Measurements from ENCODE around the gene KLKB1.

- no peak for TF ChIP-seq CTCF (conservative IDR thresholded peaks at IDR 0.05)
- TF ChIP-seq EZH2 (IDR thresholded peaks at IDR 0.05; ENCODE audit: low read depth): no peak
Measured at GRCh38 chr4:186300659-186301390, 73.5 kb downstream of the KLKB1 start.

Data from PC-9 (cell line).